IMR-90 (cell line): Measurements from ENCODE around the gene PRDM15. TPM values are rescaled to one million over a fixed set of nuclear protein-coding genes. Genes with fewer than 3 reads are reported as not detected.

Source experiments
- ATAC-seq: fragments of 200-7000 bp; cut with Tn5 transposase; 2 replicates; pipeline ENCODE4 v1.9.1; 2020; ENCODE audit warnings: low read depth, mild to moderate bottlenecking, moderate library complexity
- BruUV-seq: library from RNA; stranded (reverse); fragments of 400-500 nt; replicated peaks from 2 replicates; lab custom pipeline; 2021; lab: Mats Ljungman, UMichigan
- CTCF ChIA-PET: fragments of 300-600 bp; formaldehyde crosslinking; extraction: SDS; loops from one replicate; lab custom pipeline; 2021; ENCODE audit warnings: antibody characterized with exemption; lab: Yijun Ruan, JAX
- POLR2A ChIA-PET: fragments of 300-600 bp; sonication (Branson Sonifier 250); formaldehyde crosslinking; loops from one replicate; lab custom pipeline; 2022; ENCODE audit warnings: antibody characterized with exemption; ENCODE audit not compliant: unreplicated experiment; lab: Charles Lee
- DNase-seq: peaks from one replicate; pipeline ENCODE4 v3.0.0; 2013
- H2AFZ ChIP-seq: replicated peaks from 2 replicates; pipeline ENCODE3; 2013; ENCODE audit warnings: low read length, mild to moderate bottlenecking; ENCODE audit not compliant: poor library complexity
- H2AK5ac ChIP-seq: 2 replicates; pipeline ENCODE4 v1.6.1; 2013; ENCODE audit warnings: low read depth, low read length, inconsistent platforms
- H2AK9ac ChIP-seq: replicated peaks from 2 replicates; pipeline ENCODE3; 2013; ENCODE audit warnings: mild to moderate bottlenecking, low read depth, low read length, moderate library complexity; ENCODE audit not compliant: poor library complexity
- H2BK120ac ChIP-seq: 2 replicates; pipeline ENCODE4 v1.6.1; 2013; ENCODE audit warnings: low read depth, low read length, inconsistent platforms
- H2BK15ac ChIP-seq: 3 replicates; pipeline ENCODE4 v1.6.1; 2013; ENCODE audit warnings: low read depth, low read length, inconsistent platforms
- H2BK20ac ChIP-seq: 2 replicates; pipeline ENCODE4 v1.6.1; 2013; ENCODE audit warnings: low read depth, mild to moderate bottlenecking, inconsistent platforms, low read length, moderate library complexity
- H2BK5ac ChIP-seq: 2 replicates; pipeline ENCODE4 v1.6.1; 2013; ENCODE audit warnings: mild to moderate bottlenecking, low read depth, low read length, inconsistent platforms; ENCODE audit not compliant: poor library complexity, severe bottlenecking
- H3K14ac ChIP-seq: replicated peaks from 2 replicates; pipeline ENCODE4 v1.6.1; 2013; ENCODE audit warnings: low read depth, low read length, inconsistent platforms
- H3K18ac ChIP-seq: 2 replicates; pipeline ENCODE4 v1.6.1; 2013; ENCODE audit warnings: low read depth, low read length, control low read depth
- H3K23ac ChIP-seq: 2 replicates; pipeline ENCODE4 v1.6.1; 2013; ENCODE audit warnings: low read depth, low read length, inconsistent platforms
- H3K27ac ChIP-seq: 2 replicates; pipeline ENCODE4 v1.5.1; 2013; ENCODE audit warnings: mild to moderate bottlenecking, control low read depth, low read length; ENCODE audit not compliant: insufficient read depth
- H3K27me3 ChIP-seq: 2 replicates; pipeline ENCODE4 v1.6.1; 2013; ENCODE audit warnings: low read length; ENCODE audit not compliant: control insufficient read depth, insufficient read depth
- H3K36me3 ChIP-seq: 2 replicates; pipeline ENCODE4 v1.6.1; 2013; ENCODE audit warnings: low read length, mixed read lengths; ENCODE audit not compliant: control insufficient read depth, insufficient read depth
- H3K4ac ChIP-seq: 2 replicates; pipeline ENCODE4 v1.6.1; 2013; ENCODE audit warnings: low read depth, low read length, inconsistent platforms
- H3K4me1 ChIP-seq: 2 replicates; pipeline ENCODE4 v1.6.1; 2013; ENCODE audit warnings: low read length, mixed read lengths; ENCODE audit not compliant: control insufficient read depth, insufficient read depth
- H3K4me2 ChIP-seq: 2 replicates; pipeline ENCODE4 v1.6.1; 2013; ENCODE audit warnings: low read depth, mild to moderate bottlenecking, control low read depth, low read length, moderate library complexity
- H3K4me3 ChIP-seq: 2 replicates; pipeline ENCODE4 v1.5.1; 2013; ENCODE audit warnings: low read depth, mild to moderate bottlenecking, control low read depth, low read length, moderate library complexity; ENCODE audit not compliant: insufficient read depth
- H3K56ac ChIP-seq: 2 replicates; pipeline ENCODE4 v1.6.1; 2013; ENCODE audit warnings: low read length, inconsistent platforms; ENCODE audit not compliant: insufficient read depth; ENCODE audit errors: extremely low read depth
- H3K79me1 ChIP-seq, 2 experiments: 2 replicates each; pipeline ENCODE4 v1.6.1; 2013; ENCODE audit warnings: low read length in 2 of 2, inconsistent platforms in 1 of 2, low read depth in 1 of 2
- H3K9ac ChIP-seq: 2 replicates; pipeline ENCODE4 v1.6.1; 2013; ENCODE audit warnings: low read depth, low read length, control low read depth
- H3K9me1 ChIP-seq: 2 replicates; pipeline ENCODE4 v1.6.1; 2013; ENCODE audit warnings: low read length, inconsistent platforms; ENCODE audit not compliant: insufficient read depth
- H3K9me3 ChIP-seq: 2 replicates; pipeline ENCODE4 v1.6.1; 2013; ENCODE audit warnings: low read length; ENCODE audit not compliant: control insufficient read depth, insufficient read depth
- H4K20me1 ChIP-seq: 2 replicates; pipeline ENCODE4 v1.6.1; 2013; ENCODE audit warnings: low read length, inconsistent platforms; ENCODE audit not compliant: insufficient read depth
- H4K5ac ChIP-seq: 2 replicates; pipeline ENCODE4 v1.6.1; 2013; ENCODE audit warnings: mild to moderate bottlenecking, low read depth, low read length, control low read depth
- H4K8ac ChIP-seq, 2 experiments: 2 replicates each; pipeline ENCODE4 v1.6.1; 2013; ENCODE audit warnings: low read depth in 2 of 2, low read length in 2 of 2, control low read depth in 1 of 2, inconsistent platforms in 1 of 2
- H4K91ac ChIP-seq: 2 replicates; pipeline ENCODE4 v1.6.1; 2013; ENCODE audit warnings: low read depth, low read length, inconsistent platforms; ENCODE audit not compliant: insufficient read depth
- BHLHE40 ChIP-seq: fragments of 150-350 bp; IDR thresholded peaks from 2 replicates; pipeline ENCODE4 v1.6.1; 2016; ENCODE audit warnings: mild to moderate bottlenecking, low read depth, low read length
- ELK1 ChIP-seq: fragments of 150-350 bp; IDR thresholded peaks from 2 replicates; pipeline ENCODE4 v1.6.1; 2016; ENCODE audit warnings: low read depth, mild to moderate bottlenecking, low read length, moderate library complexity, borderline replicate concordance
- MAFK ChIP-seq: IDR thresholded peaks from 2 replicates; pipeline ENCODE4 v1.6.1; 2012; ENCODE audit warnings: low read depth, low read length, improper control_type of control experiment
- MAZ ChIP-seq: IDR thresholded peaks from 2 replicates; pipeline ENCODE4 v1.6.1; 2012; ENCODE audit warnings: low read depth, mild to moderate bottlenecking, low read length, improper control_type of control experiment, moderate library complexity, borderline replicate concordance
- NFE2L2 ChIP-seq: fragments of 150-350 bp; IDR thresholded peaks from 2 replicates; pipeline ENCODE4 v1.6.1; 2016; ENCODE audit warnings: low read depth, mild to moderate bottlenecking, low read length
- RFX5 ChIP-seq: IDR thresholded peaks from 2 replicates; pipeline ENCODE4 v1.8.0; 2012; ENCODE audit warnings: low read depth, mild to moderate bottlenecking, low read length, moderate library complexity
- WGBS, 2 experiments: methylation state at CpG; one replicate each; pipeline versions ENCODE4 v1.1.5 to v1.1.7; 2013; ENCODE audit warnings: missing lambda C conversion rate in 2 of 2; ENCODE audit not compliant: insufficient read length in 1 of 2; ENCODE audit errors: extremely low coverage in 2 of 2; 5-methylcytosine and 5-hydroxymethylcytosine counted together
- dilution Hi-C: fragments of 300-500 bp; cut with HindIII; formaldehyde crosslinking; loops from one replicate; pipeline ENCODE4 v1.14.3; 2018; ENCODE audit warnings: low sequenced_read_pairs; ENCODE audit not compliant: unreplicated experiment
- in situ Hi-C: fragments of 300-500 bp; cut with MboI; formaldehyde crosslinking; loops from 3 replicates; pipeline ENCODE4 v1.14.3; 2019; ENCODE audit warnings: low sequenced_read_pairs, inconsistent platforms, mixed read lengths
- intact Hi-C: fragments of 100-400 bp; cut with micrococcal nuclease; formaldehyde crosslinking; loops from 2 replicates; pipeline ENCODE4 v1.10.0; 2022
- polyA plus RNA-seq, 3 experiments: library from polyadenylated mRNA; depleted of rRNA; stranded (reverse); fragments of >200 nt; gene quantifications; 2 replicates each; pipeline ENCODE4 v1.2.3, GENCODE V29; 2012; ENCODE audit warnings: low replicate concordance in 1 of 3
- total RNA-seq: library from RNA; depleted of rRNA; stranded (reverse); fragments of >200 nt; gene quantifications from 2 replicates; pipeline ENCODE4 v1.2.3, GENCODE V29; 2012

The PRDM15 gene
- total and polyA plus RNA-seq, 2 of the 4 experiments (the other 2 are of a cell fraction): 7.3 to 8.8 TPM

- ATAC-seq: no peak
- no CpG with 5 or more reads among the region's 16 CpGs for WGBS, 2 experiments
- CTCF ChIA-PET: no interaction called here
Measured at GRCh38 chr21:41762753-41763152, 116.4 kb downstream of the PRDM15 start.

More at GRCh38 chr21:41762753-41763152, 116.4 kb downstream of the PRDM15 start:
- H2BK120ac ChIP-seq: no peak overlapping the region
- BruUV-seq: no TSS peak
- in situ Hi-C loops: no loop called here
- no peak overlapping the region for H4K8ac ChIP-seq
- H3K18ac ChIP-seq: no peak overlapping the region
- no peak for TF ChIP-seq ELK1
- TF ChIP-seq MAFK: no peak
- no peak for TF ChIP-seq BHLHE40
- TF ChIP-seq MAZ: no peak
- no peak for TF ChIP-seq NFE2L2
- TF ChIP-seq RFX5: no peak
- no peak overlapping the region for H3K27ac ChIP-seq
- H2AK5ac ChIP-seq: no peak overlapping the region
- peaks cover 5% of the 10 kb centered on the region; the same call in 1 of the 2 replicates for H3K9me3 ChIP-seq
- H3K9me1 ChIP-seq: peaks cover 4% of the 10 kb centered on the region; the same call in 1 of the 2 replicates
- H4K5ac ChIP-seq: no peak overlapping the region
- no peak overlapping the region for H3K9ac ChIP-seq
- H2AK9ac ChIP-seq: no peak overlapping the region
- H3K23ac ChIP-seq: no peak overlapping the region
- dilution Hi-C loops: no loop called here
- no peak overlapping the region for H2BK15ac ChIP-seq
- no peak overlapping the region for H3K4ac ChIP-seq
- no peaks in the 10 kb centered on the region for H3K36me3 ChIP-seq
- H4K91ac ChIP-seq: no peak overlapping the region
- no peaks in the 10 kb centered on the region for H3K79me1 ChIP-seq
- H3K27me3 ChIP-seq: peaks cover 81% of the 10 kb centered on the region
- POLR2A ChIA-PET: interaction anchor here (0.7 kb wide), 1 partner anchor 34 kb away, joined by 3 read pairs; no protein-coding TSS in a partner anchor
- DNase-seq: no peak
- H3K4me2 ChIP-seq: no peak overlapping the region
- no peak overlapping the region for H3K14ac ChIP-seq
- intact Hi-C loops: loop anchor here (1.0 kb wide), 1 partner anchor 120 kb away; no protein-coding TSS in a partner anchor
- no peak overlapping the region for H3K4me3 ChIP-seq
- no peak overlapping the region for H2BK5ac ChIP-seq
- H3K56ac ChIP-seq: no peak overlapping the region
- H2BK20ac ChIP-seq: no peak overlapping the region
- peaks cover 2% of the 10 kb centered on the region; the same call in 1 of the 2 replicates for H3K4me1 ChIP-seq
- no peak overlapping the region for H2AFZ ChIP-seq
- no peaks in the 10 kb centered on the region for H4K20me1 ChIP-seq
